HEK293 (cell line): ENCODE data around the gene HJURP.

Experiments
- CTCF ChIA-PET: fragments of 350-600 bp; formaldehyde crosslinking; extraction: SDS; loops from one replicate; lab custom pipeline; 2021; ENCODE audit warnings: antibody characterized with exemption; lab: Yijun Ruan, JAX
- POLR2A ChIA-PET: fragments of 300-600 bp; formaldehyde crosslinking; extraction: SDS; loops from one replicate; lab custom pipeline; 2020; ENCODE audit warnings: antibody characterized with exemption, inconsistent platforms; lab: Yijun Ruan, JAX
- H3K27ac ChIP-seq: fragments of 200-500 bp; sonication (Bioruptor generic); 2 replicates; pipeline ENCODE4 v1.5.1; 2014; ENCODE audit warnings: low read depth, low read length, control low read depth, inconsistent platforms; ENCODE audit errors: extremely low read depth
- H3K36me3 ChIP-seq, 2 experiments: fragments of 200-500 bp in 1 of 2; sonication (Bioruptor generic) in 1 of 2; 1 replicate in 1 of 2; 2 replicates in 1 of 2; pipeline ENCODE4 v1.5.1; 2014 to 2017; ENCODE audit warnings: inconsistent platforms in 2 of 2, low read length in 2 of 2; ENCODE audit not compliant: control insufficient read depth in 2 of 2, insufficient read depth in 1 of 2
- H3K4me1 ChIP-seq: fragments of 200-500 bp; sonication (Bioruptor generic); 2 replicates; pipeline ENCODE4 v1.5.1; 2014; ENCODE audit warnings: mild to moderate bottlenecking, low read length, inconsistent platforms; ENCODE audit not compliant: control insufficient read depth, insufficient read depth
- H3K4me3 ChIP-seq: 2 replicates; pipeline ENCODE4 v1.5.1; 2011; ENCODE audit warnings: low read depth, mild to moderate bottlenecking, control low read depth, low read length, moderate library complexity
- H3K9me3 ChIP-seq: fragments of 200-500 bp; sonication (Bioruptor generic); 2 replicates; pipeline ENCODE4 v1.5.1; 2014; ENCODE audit warnings: low read depth, low read length, inconsistent platforms; ENCODE audit not compliant: control insufficient read depth, insufficient read depth
- ATF2 ChIP-seq: fragments of 450-650 bp; formaldehyde crosslinking; IDR thresholded peaks from 2 replicates; pipeline ENCODE4 v1.5.1; 2016; ENCODE audit warnings: missing biosample characterization, missing genetic modification characterization, low read depth
- OSR2 ChIP-seq: fragments of 450-650 bp; formaldehyde crosslinking; IDR thresholded peaks from 2 replicates; pipeline ENCODE4 v1.5.1; 2016; ENCODE audit warnings: missing biosample characterization, missing genetic modification characterization
- REST ChIP-seq: fragments of 450-650 bp; formaldehyde crosslinking; IDR thresholded peaks from 2 replicates; pipeline ENCODE4 v1.5.1; 2016; ENCODE audit warnings: missing biosample characterization, missing genetic modification characterization
- ZBTB44 ChIP-seq: fragments of 450-650 bp; IDR thresholded peaks from 2 replicates; pipeline ENCODE4 v1.5.1; 2018; ENCODE audit warnings: missing biosample characterization, mild to moderate bottlenecking, missing genetic modification characterization
- ZNF133 ChIP-seq: fragments of 450-650 bp; formaldehyde crosslinking; IDR thresholded peaks from 2 replicates; pipeline ENCODE4 v1.5.1; 2016; ENCODE audit warnings: missing biosample characterization, missing genetic modification characterization
- ZNF146 ChIP-seq: fragments of 450-650 bp; formaldehyde crosslinking; IDR thresholded peaks from 2 replicates; pipeline ENCODE4 v1.5.1; 2016; ENCODE audit warnings: missing biosample characterization, missing genetic modification characterization
- ZNF175 ChIP-seq: fragments of 450-650 bp; formaldehyde crosslinking; IDR thresholded peaks from 2 replicates; pipeline ENCODE4 v1.5.1; 2016; ENCODE audit warnings: missing biosample characterization, missing genetic modification characterization
- ZNF19 ChIP-seq: fragments of 450-650 bp; formaldehyde crosslinking; IDR thresholded peaks from 2 replicates; pipeline ENCODE4; 2016; ENCODE audit warnings: missing biosample characterization, missing genetic modification characterization, low read depth
- ZNF2 ChIP-seq: fragments of 450-650 bp; formaldehyde crosslinking; IDR thresholded peaks from 2 replicates; pipeline ENCODE4 v1.5.1; 2016; ENCODE audit warnings: missing biosample characterization, missing genetic modification characterization
- ZNF211 ChIP-seq: fragments of 450-650 bp; formaldehyde crosslinking; IDR thresholded peaks from 2 replicates; pipeline ENCODE4 v1.5.1; 2016; ENCODE audit warnings: low read depth, missing biosample characterization, missing genetic modification characterization
- ZNF341 ChIP-seq: fragments of 450-650 bp; formaldehyde crosslinking; IDR thresholded peaks from 2 replicates; pipeline ENCODE4; 2016; ENCODE audit warnings: low read depth, missing biosample characterization, missing genetic modification characterization
- ZNF398 ChIP-seq: fragments of 450-650 bp; formaldehyde crosslinking; IDR thresholded peaks from 2 replicates; pipeline ENCODE4 v1.5.1; 2017; ENCODE audit warnings: missing biosample characterization, missing genetic modification characterization
- ZNF423 ChIP-seq: fragments of 450-650 bp; formaldehyde crosslinking; IDR thresholded peaks from 2 replicates; pipeline ENCODE4 v1.5.1; 2016; ENCODE audit warnings: missing biosample characterization, missing genetic modification characterization
- ZNF488 ChIP-seq: fragments of 450-650 bp; formaldehyde crosslinking; IDR thresholded peaks from 2 replicates; pipeline ENCODE4 v1.5.1; 2016; ENCODE audit warnings: missing biosample characterization, missing genetic modification characterization
- ZNF561 ChIP-seq: fragments of 450-650 bp; IDR thresholded peaks from 2 replicates; pipeline ENCODE4 v1.5.1; 2018; ENCODE audit warnings: missing biosample characterization, missing genetic modification characterization, borderline replicate concordance
- ZNF701 ChIP-seq: fragments of 450-650 bp; formaldehyde crosslinking; IDR thresholded peaks from 2 replicates; pipeline ENCODE4 v1.5.1; 2016; ENCODE audit warnings: missing biosample characterization, missing genetic modification characterization
- ZNF777 ChIP-seq: fragments of 450-650 bp; formaldehyde crosslinking; IDR thresholded peaks from 2 replicates; pipeline ENCODE4 v1.5.1; 2017; ENCODE audit warnings: missing biosample characterization, missing genetic modification characterization, borderline replicate concordance
- ZNF785 ChIP-seq: fragments of 450-650 bp; formaldehyde crosslinking; IDR thresholded peaks from 2 replicates; pipeline ENCODE4 v1.5.1; 2016; ENCODE audit warnings: missing biosample characterization, missing genetic modification characterization
- ZNF843 ChIP-seq: fragments of 450-650 bp; formaldehyde crosslinking; IDR thresholded peaks from 2 replicates; pipeline ENCODE4 v1.5.1; 2016; ENCODE audit warnings: missing biosample characterization, missing genetic modification characterization
- TF ChIP-seq, protein P1 (sequence below): fragments of 450-650 bp; formaldehyde crosslinking; IDR thresholded peaks from 2 replicates; pipeline ENCODE4 v1.5.1; 2017; ENCODE audit warnings: missing biosample characterization, missing genetic modification characterization

HJURP gene

GRCh38 chr2:233822781-233823730 is 31.3 kb downstream of the HJURP start:
- H3K27ac ChIP-seq, result no peak overlapping the region
- CTCF ChIA-PET, result no interaction called here
- H3K4me3 ChIP-seq, result no peak overlapping the region
- H3K4me1 ChIP-seq, result no peaks in the 10 kb centered on the region
- H3K9me3 ChIP-seq, result no peaks in the 10 kb centered on the region
- POLR2A ChIA-PET, result no interaction called here
- no peak for TF ChIP-seq ZNF423 (tag by site-specific recombination)
- TF ChIP-seq ZNF561, result no peak
- TF ChIP-seq ATF2 (tag by site-specific recombination), result no peak
- TF ChIP-seq ZNF146, result no peak
- TF ChIP-seq ZNF211, result no peak
- TF ChIP-seq ZNF2, result no peak
- TF ChIP-seq OSR2 (tag by site-specific recombination), result no peak
- no peak for TF ChIP-seq ZNF843
- TF ChIP-seq ZNF341 (tag by site-specific recombination), result no peak
- TF ChIP-seq ZNF133 (tag by site-specific recombination), result no peak
- TF ChIP-seq ZNF175 (tag by site-specific recombination), result no peak
- TF ChIP-seq ZNF777 (tag by site-specific recombination), result no peak
- no peak for TF ChIP-seq ZNF785 (tag by site-specific recombination)
- TF ChIP-seq ZNF701 (tag by site-specific recombination), result no peak
- no peak for TF ChIP-seq REST (tag by site-specific recombination)
- TF ChIP-seq ZNF19, result no peak
- H3K36me3 ChIP-seq, result no peaks in the 10 kb centered on the region

DNA sequence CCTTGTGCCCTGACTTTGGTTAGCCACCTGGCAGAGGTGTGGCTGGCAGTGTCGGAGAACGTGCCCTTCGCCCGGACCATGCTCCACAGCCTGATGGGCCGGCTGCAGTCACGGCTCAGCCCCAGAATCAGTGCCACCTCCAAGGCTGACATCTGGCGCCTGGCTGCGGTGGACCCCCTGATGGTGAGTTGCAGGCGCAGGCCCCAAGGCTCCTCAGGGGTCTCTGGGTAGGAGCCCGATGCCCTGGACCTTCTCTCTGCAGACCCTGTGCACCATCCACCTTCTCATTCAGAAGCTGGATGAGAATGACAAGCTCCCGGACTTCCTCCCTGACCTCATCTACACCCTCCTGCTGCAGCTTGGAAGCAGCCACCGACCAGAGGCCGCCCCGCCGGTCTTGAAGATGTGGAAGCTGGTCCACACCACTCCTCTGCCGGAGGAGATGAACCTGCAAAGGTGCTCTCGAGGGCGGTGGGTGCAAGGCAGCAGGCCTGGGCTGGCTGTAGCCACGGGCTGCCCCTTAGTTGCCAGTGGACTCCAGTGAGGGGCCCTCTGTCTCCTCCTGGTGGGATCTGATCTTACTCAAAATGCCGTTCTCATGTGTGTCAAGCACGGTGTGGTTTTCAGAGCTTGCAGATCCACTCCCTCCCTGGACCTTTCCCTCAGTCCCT is 32.1 kb downstream of the HJURP start:
- no peaks in the 10 kb centered on the region for H3K4me1 ChIP-seq
- H3K4me3 ChIP-seq, result no peak overlapping the region
- POLR2A ChIA-PET, result no interaction called here
- no peak overlapping the region for H3K27ac ChIP-seq
- H3K36me3 ChIP-seq, result no peaks in the 10 kb centered on the region
- no peaks in the 10 kb centered on the region for H3K9me3 ChIP-seq
- CTCF ChIA-PET, result no interaction called here
- TF ChIP-seq ZNF488 (no peak), ATF2 (tag by site-specific recombination) (no peak), ZBTB44 (no peak), ZNF398 (tag by site-specific recombination) (no peak)
- TF ChIP-seq, protein P1, sequence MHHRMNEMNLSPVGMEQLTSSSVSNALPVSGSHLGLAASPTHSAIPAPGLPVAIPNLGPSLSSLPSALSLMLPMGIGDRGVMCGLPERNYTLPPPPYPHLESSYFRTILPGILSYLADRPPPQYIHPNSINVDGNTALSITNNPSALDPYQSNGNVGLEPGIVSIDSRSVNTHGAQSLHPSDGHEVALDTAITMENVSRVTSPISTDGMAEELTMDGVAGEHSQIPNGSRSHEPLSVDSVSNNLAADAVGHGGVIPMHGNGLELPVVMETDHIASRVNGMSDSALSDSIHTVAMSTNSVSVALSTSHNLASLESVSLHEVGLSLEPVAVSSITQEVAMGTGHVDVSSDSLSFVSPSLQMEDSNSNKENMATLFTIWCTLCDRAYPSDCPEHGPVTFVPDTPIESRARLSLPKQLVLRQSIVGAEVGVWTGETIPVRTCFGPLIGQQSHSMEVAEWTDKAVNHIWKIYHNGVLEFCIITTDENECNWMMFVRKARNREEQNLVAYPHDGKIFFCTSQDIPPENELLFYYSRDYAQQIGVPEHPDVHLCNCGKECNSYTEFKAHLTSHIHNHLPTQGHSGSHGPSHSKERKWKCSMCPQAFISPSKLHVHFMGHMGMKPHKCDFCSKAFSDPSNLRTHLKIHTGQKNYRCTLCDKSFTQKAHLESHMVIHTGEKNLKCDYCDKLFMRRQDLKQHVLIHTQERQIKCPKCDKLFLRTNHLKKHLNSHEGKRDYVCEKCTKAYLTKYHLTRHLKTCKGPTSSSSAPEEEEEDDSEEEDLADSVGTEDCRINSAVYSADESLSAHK (tag by site-specific recombination), result no peak
